Loucy (cell line): Measurements from ENCODE around the gene B4GALNT4.

Experiments
- H2AFZ ChIP-seq: fragments of 200-600 bp; sonication (generic); 2 replicates; pipeline ENCODE4 v1.6.0; 2016; ENCODE audit warnings: antibody characterized with exemption, mild to moderate bottlenecking, low read length, moderate library complexity
- H3F3A ChIP-seq: fragments of 200-600 bp; 2 replicates; pipeline ENCODE4 v1.6.0; 2016; ENCODE audit warnings: antibody characterized with exemption, low read depth, mild to moderate bottlenecking
- H3K27me3 ChIP-seq: fragments of 200-600 bp; sonication (generic); 2 replicates; pipeline ENCODE4 v1.6.1; 2014; ENCODE audit warnings: low read length, mild to moderate bottlenecking; ENCODE audit not compliant: insufficient read depth, poor library complexity, severe bottlenecking
- H3K36me3 ChIP-seq: fragments of 200-600 bp; sonication (generic); 2 replicates; pipeline ENCODE4 v1.6.1; 2016; ENCODE audit warnings: low read length; ENCODE audit not compliant: insufficient read depth
- H3K4me1 ChIP-seq: fragments of 200-600 bp; sonication (generic); 2 replicates; pipeline ENCODE4 v1.5.1; 2014; ENCODE audit warnings: low read length, mild to moderate bottlenecking; ENCODE audit not compliant: insufficient read depth, poor library complexity, severe bottlenecking
- H3K4me2 ChIP-seq: fragments of 200-600 bp; sonication (generic); 2 replicates; pipeline ENCODE4 v1.6.0; 2014; ENCODE audit warnings: antibody characterized with exemption, low read length, low read depth, mild to moderate bottlenecking; ENCODE audit not compliant: poor library complexity, severe bottlenecking
- H3K4me3 ChIP-seq: fragments of 200-600 bp; sonication (generic); 2 replicates; pipeline ENCODE4 v1.5.1; 2014; ENCODE audit warnings: low read length, mild to moderate bottlenecking, mixed read lengths; ENCODE audit not compliant: poor library complexity, severe bottlenecking
- H3K79me2 ChIP-seq: fragments of 200-600 bp; sonication (generic); 2 replicates; pipeline ENCODE4 v1.6.1; 2014; ENCODE audit warnings: low read length; ENCODE audit not compliant: insufficient read depth
- H3K9ac ChIP-seq: fragments of 200-600 bp; sonication (generic); 2 replicates; pipeline ENCODE4 v1.6.0; 2014; ENCODE audit warnings: mild to moderate bottlenecking, low read depth, low read length, moderate library complexity; ENCODE audit not compliant: poor library complexity, severe bottlenecking
- H3K9me2 ChIP-seq: fragments of 200-600 bp; sonication (generic); replicated peaks from 2 replicates; pipeline ENCODE4 v1.6.1; 2016; ENCODE audit warnings: low read depth, low read length, mixed read lengths
- H3K9me3 ChIP-seq: fragments of 200-600 bp; sonication (generic); 2 replicates; pipeline ENCODE4 v1.6.1; 2014; ENCODE audit warnings: mild to moderate bottlenecking, antibody characterized with exemption, low read length, low read depth; ENCODE audit not compliant: insufficient read depth
- H4K20me1 ChIP-seq: fragments of 200-600 bp; sonication (generic); 2 replicates; pipeline ENCODE4 v1.6.0; 2014; ENCODE audit warnings: antibody characterized with exemption, low read length, mild to moderate bottlenecking; ENCODE audit not compliant: insufficient read depth, poor library complexity, severe bottlenecking
- CTCF ChIP-seq: fragments of 200-600 bp; sonication (generic); conservative IDR thresholded peaks from 2 replicates; pipeline ENCODE4 v1.5.1; 2014; ENCODE audit warnings: mild to moderate bottlenecking, antibody characterized with exemption, low read length
- EZH2phosphoT487 ChIP-seq: fragments of 200-600 bp; IDR thresholded peaks from 2 replicates; pipeline ENCODE4 v1.6.1; 2018; ENCODE audit warnings: antibody characterized with exemption, mild to moderate bottlenecking, moderate library complexity, borderline replicate concordance

Gene B4GALNT4

GRCh38 chr11:403761-404431, 34.6 kb downstream of the B4GALNT4 start:
- Histone ChIP-seq H3K36me3 (no peaks in the 10 kb centered on the region), H3K9me3 (no peaks in the 10 kb centered on the region), H3K4me3 (no peak overlapping the region), H3K4me2 (no peak overlapping the region), H3K27me3 (no peaks in the 10 kb centered on the region), H3K79me2 (no peaks in the 10 kb centered on the region), H3K4me1 (peaks cover 26% of the 10 kb centered on the region), H3K9ac (no peak overlapping the region), H3K9me2 (no peaks in the 10 kb centered on the region), H4K20me1 (peaks cover 3% of the 10 kb centered on the region), H3F3A (no peaks in the 10 kb centered on the region), H2AFZ (no peak overlapping the region)
- TF ChIP-seq CTCF (no peak), EZH2phosphoT487 (no peak)

- H3K9me3 ChIP-seq = no peaks in the 10 kb centered on the region
- no peak overlapping the region for H3K9ac ChIP-seq
Measured at GRCh38 chr11:404551-405264, 35.4 kb downstream of the B4GALNT4 start.

GRCh38 chr11:405323-405953, 36.1 kb downstream of the B4GALNT4 start:
- TF ChIP-seq CTCF = no peak
- no peak for TF ChIP-seq EZH2phosphoT487
- Histone ChIP-seq H3K9ac (no peak overlapping the region), H3K4me1 (peaks cover 41% of the 10 kb centered on the region), H3K27me3 (no peaks in the 10 kb centered on the region), H3K9me3 (no peaks in the 10 kb centered on the region), H3K36me3 (no peaks in the 10 kb centered on the region), H3K9me2 (no peaks in the 10 kb centered on the region), H3K4me3 (no peak overlapping the region), H3K79me2 (no peaks in the 10 kb centered on the region), H4K20me1 (peaks cover 3% of the 10 kb centered on the region), H3F3A (no peaks in the 10 kb centered on the region; the same call in 1 of the 2 replicates), H3K4me2 (no peak overlapping the region), H2AFZ (no peak overlapping the region)

More at GRCh38 chr11:404551-405264, 35.4 kb downstream of the B4GALNT4 start:
- TF ChIP-seq EZH2phosphoT487 (no peak), CTCF (no peak)
- Histone ChIP-seq H3K4me3 (no peak overlapping the region), H3K4me1 (peaks cover 34% of the 10 kb centered on the region), H3K36me3 (no peaks in the 10 kb centered on the region), H3K9me2 (no peaks in the 10 kb centered on the region), H3F3A (no peaks in the 10 kb centered on the region; the same call in 1 of the 2 replicates), H3K4me2 (no peak overlapping the region), H2AFZ (no peak overlapping the region), H3K79me2 (no peaks in the 10 kb centered on the region), H3K27me3 (no peaks in the 10 kb centered on the region), H4K20me1 (peaks cover 3% of the 10 kb centered on the region)
